ENCODE data around the gene APEX1. TPM values are rescaled to one million over a fixed set of nuclear protein-coding genes. Genes with fewer than 3 reads are reported as not detected.

Gene APEX1
- total RNA-seq, 1 donor from 2014 or later = 144 TPM

Other genes with a start within 250 kb of the APEX1 start
- not detected in 2 replicates for gene OR11H6, start 231.5 kb upstream of the APEX1 start, total RNA-seq
- gene OR11H7, start 226.2 kb upstream of the APEX1 start, total RNA-seq = not detected in 2 replicates
- gene OR11H4, start 215.9 kb upstream of the APEX1 start, total RNA-seq = not detected in 2 replicates
- gene TTC5, start 149.3 kb upstream of the APEX1 start, total RNA-seq = 20.8 and 25.5 TPM in 2 replicates
- gene CCNB1IP1, start 121.9 kb upstream of the APEX1 start, total RNA-seq = 24.0 and 24.5 TPM in 2 replicates
- gene PARP2, start 111.6 kb upstream of the APEX1 start, total RNA-seq = 23.2 and 29.8 TPM in 2 replicates
- gene TEP1, start 41.7 kb upstream of the APEX1 start, total RNA-seq = 43.3 and 45.9 TPM in 2 replicates
- 0.07 TPM in 1 of 2 replicates, not detected in the other for gene KLHL33, start 19.1 kb upstream of the APEX1 start, total RNA-seq
- gene OSGEP, start 414 bp upstream of the APEX1 start, total RNA-seq = 55.0 and 56.2 TPM in 2 replicates
- gene PIP4P1, start 6.2 kb downstream of the APEX1 start, total RNA-seq = 36.1 and 43.4 TPM in 2 replicates
- gene PNP, start 14.2 kb downstream of the APEX1 start, total RNA-seq = 134 and 140 TPM in 2 replicates
- gene RNASE10, start 50.3 kb downstream of the APEX1 start, total RNA-seq = 0.24 and 0.54 TPM in 2 replicates
- not detected in 2 replicates for gene RNASE9, start 105.8 kb downstream of the APEX1 start, total RNA-seq
- gene RNASE11, start 132.8 kb downstream of the APEX1 start, total RNA-seq = not detected in 2 replicates
- gene RNASE12, start 136.2 kb downstream of the APEX1 start, total RNA-seq = not detected in 2 replicates
- gene OR6S1, start 186.5 kb downstream of the APEX1 start, total RNA-seq = not detected in 2 replicates
- 1.0 and 1.3 TPM in 2 replicates for gene RNASE4, start 229.3 kb downstream of the APEX1 start, total RNA-seq
- gene ANG, start 233.5 kb downstream of the APEX1 start, total RNA-seq = 1.1 and 1.6 TPM in 2 replicates

Measured in T-helper 1 cell treated with Interleukin-12 subunit alpha and Interleukin-12 subunit beta and Interleukin-4 antibody, amounts not matched to agents 30 ng/mL and 1 ng/mL, for 36 hours (primary cell).